WERI-Rb-1 (cell line): ENCODE measurements around the gene MYLK.

Experiments
- DNase-seq: peaks from one replicate; pipeline ENCODE4 v3.0.0-alpha.2; 2020
- H3K27ac ChIP-seq: fragments of 250-450 bp; sonication (Bioruptor Pico); 2 replicates; pipeline ENCODE4 v1.5.1; 2020; ENCODE audit warnings: mild to moderate bottlenecking, moderate library complexity
- H3K27me3 ChIP-seq: fragments of 250-450 bp; sonication (Bioruptor Pico); 2 replicates; pipeline ENCODE4 v1.5.1; 2021; ENCODE audit warnings: mild to moderate bottlenecking, low read depth, moderate library complexity; ENCODE audit not compliant: insufficient read depth, severe bottlenecking
- H3K36me3 ChIP-seq: fragments of 250-450 bp; sonication (Bioruptor Pico); 2 replicates; pipeline ENCODE4 v1.5.1; 2020; ENCODE audit warnings: mild to moderate bottlenecking, moderate library complexity
- H3K4me3 ChIP-seq: 2 replicates; pipeline ENCODE4 v1.5.1; 2011; ENCODE audit warnings: low read depth, mild to moderate bottlenecking, control low read depth, low read length
- H3K9me3 ChIP-seq: fragments of 250-450 bp; sonication (Bioruptor Pico); 2 replicates; pipeline ENCODE4 v1.5.1; 2021; ENCODE audit warnings: mild to moderate bottlenecking, moderate library complexity; ENCODE audit not compliant: severe bottlenecking
- CTCF ChIP-seq: IDR thresholded peaks from 2 replicates; pipeline ENCODE4 v1.5.1; 2011; ENCODE audit warnings: low read depth, mild to moderate bottlenecking, control low read depth, inconsistent platforms, low read length

MYLK gene

GRCh38 chr3:123818324-123818920 lies 65.7 kb downstream of the MYLK start:
- Histone ChIP-seq H3K27me3 (no peaks in the 10 kb centered on the region), H3K27ac (no peak overlapping the region), H3K9me3 (no peaks in the 10 kb centered on the region), H3K4me3 (no peak overlapping the region), H3K36me3 (no peaks in the 10 kb centered on the region)
- DNase-seq, result no peak
- no peak for TF ChIP-seq CTCF

GRCh38 chr3:123817413-123817812 lies 66.7 kb downstream of the MYLK start:
- DNase-seq, result no peak
- no peaks in the 10 kb centered on the region for H3K9me3 ChIP-seq
- no peaks in the 10 kb centered on the region for H3K36me3 ChIP-seq
- no peak overlapping the region for H3K4me3 ChIP-seq
- H3K27ac ChIP-seq, result no peak overlapping the region
- TF ChIP-seq CTCF, result no peak
- no peaks in the 10 kb centered on the region for H3K27me3 ChIP-seq

GRCh38 chr3:123816673-123817207 lies 67.4 kb downstream of the MYLK start:
- DNase-seq, result no peak

GRCh38 chr3:123815981-123816380 lies 68.2 kb downstream of the MYLK start:
- DNase-seq, result no peak
- no peaks in the 10 kb centered on the region for H3K36me3 ChIP-seq
- no peaks in the 10 kb centered on the region for H3K27me3 ChIP-seq
- TF ChIP-seq CTCF, result no peak
- no peak overlapping the region for H3K27ac ChIP-seq
- H3K9me3 ChIP-seq, result no peaks in the 10 kb centered on the region
- no peak overlapping the region for H3K4me3 ChIP-seq

More at GRCh38 chr3:123816673-123817207, 67.4 kb downstream of the MYLK start:
- no peak overlapping the region for H3K4me3 ChIP-seq
- H3K27ac ChIP-seq, result no peak overlapping the region
- no peaks in the 10 kb centered on the region for H3K27me3 ChIP-seq
- no peaks in the 10 kb centered on the region for H3K9me3 ChIP-seq
- H3K36me3 ChIP-seq, result no peaks in the 10 kb centered on the region
- no peak for TF ChIP-seq CTCF

GRCh38 chr3:123813876-123814275 lies 70.3 kb downstream of the MYLK start:
- Histone ChIP-seq H3K9me3 (no peaks in the 10 kb centered on the region), H3K4me3 (no peak overlapping the region), H3K27me3 (no peaks in the 10 kb centered on the region), H3K27ac (no peak overlapping the region), H3K36me3 (no peaks in the 10 kb centered on the region)
- DNase-seq, result no peak
- no peak for TF ChIP-seq CTCF

- no peak overlapping the region for H3K27ac ChIP-seq
- DNase-seq, result no peak
- no peaks in the 10 kb centered on the region for H3K27me3 ChIP-seq
- no peak overlapping the region for H3K4me3 ChIP-seq
- no peak for TF ChIP-seq CTCF
- no peaks in the 10 kb centered on the region for H3K9me3 ChIP-seq
- no peaks in the 10 kb centered on the region for H3K36me3 ChIP-seq
These were observed 74.5 kb downstream of the MYLK start for GRCh38 chr3:123809597-123809996.
